Measurements from ENCODE around the gene TEX26.

Gene TEX26

GRCh38 chr13:31022288-31022895, 89.9 kb downstream of the TEX26 start:
- Mint-ChIP-seq H3K36me3 (no peaks in the 10 kb centered on the region), H3K27me3 (peaks cover 24 to 34% of the 10 kb centered on the region in 2 donors), H3K4me1 (no peaks in the 10 kb centered on the region), H3K27ac (no peak overlapping the region), H3K9me3 (peaks cover 0 to 5% of the 10 kb centered on the region in 2 donors), H3K4me3 (no peak overlapping the region)
- DNase-seq (no peak), ATAC-seq (replicated peaks) (no peak)

DNA sequence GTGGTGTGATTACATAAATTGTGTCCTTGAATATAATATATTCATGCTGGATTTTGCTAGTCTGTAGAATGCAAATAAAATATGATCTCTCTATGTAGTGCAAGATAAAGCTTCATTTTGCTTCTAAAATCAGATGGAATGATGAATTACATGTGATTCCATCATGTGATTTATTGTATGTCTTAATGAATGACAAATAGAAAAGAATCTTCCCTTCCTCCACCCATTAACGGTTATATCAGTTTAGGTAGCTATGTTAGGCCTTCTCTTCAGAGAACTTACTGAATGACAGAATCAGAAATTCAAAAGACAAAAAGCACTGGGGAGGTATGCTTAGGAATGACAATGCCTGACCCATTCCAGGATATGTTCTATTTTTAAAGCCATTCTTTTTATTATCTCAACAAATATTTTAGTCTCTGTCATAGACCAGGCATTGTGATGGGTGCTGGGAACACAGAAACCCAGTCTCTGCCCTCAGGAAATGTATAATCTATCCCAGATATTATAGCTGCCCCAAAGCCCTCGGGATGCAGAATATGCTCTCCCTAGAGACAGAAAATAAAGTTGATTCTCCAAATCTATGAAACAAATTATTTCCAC, 90.6 kb downstream of the TEX26 start:
- no peak overlapping the region for H3K27ac Mint-ChIP-seq
- H3K36me3 Mint-ChIP-seq = no peaks in the 10 kb centered on the region
- H3K27me3 Mint-ChIP-seq = peaks cover 24 to 33% of the 10 kb centered on the region in 2 donors
- no peak for ATAC-seq (replicated peaks)
- H3K4me3 Mint-ChIP-seq = no peak overlapping the region
- H3K4me1 Mint-ChIP-seq = no peaks in the 10 kb centered on the region
- no peak for DNase-seq
- peaks cover 0 to 1% of the 10 kb centered on the region in 2 donors for H3K9me3 Mint-ChIP-seq
